ENCODE data around the gene ARFGAP2. TPM values are rescaled to one million over a fixed set of nuclear protein-coding genes. Genes with fewer than 3 reads are reported as not detected.

ARFGAP2 gene
- total and polyA plus RNA-seq, 3 donors from 2014 or later: 82.4 to 178 (median 167) TPM

Small RNA genes within 50 kb of the gene (microRNA-seq; reads per million reads assigned to microRNA genes)
- gene MIR6745 (ENCODE audit: borderline number of aligned reads in 2 of 2, borderline replicate concordance in 1 of 2): 0 to 0.69 reads per million in 2 donors

Small RNA genes within 50 kb of the gene (small RNA-seq; reads per million reads assigned to genes)
- gene MIR6745: 0 reads per million in 2 donors

Other genes with a start within 250 kb of the ARFGAP2 start
- 10 to 100 TPM; 39.0 to 44.9 TPM for gene CSTPP1, start 240.1 kb downstream of the ARFGAP2 start, total RNA-seq
- 70.0 TPM for gene CSTPP1, start 240.1 kb downstream of the ARFGAP2 start, polyA plus RNA-seq (ENCODE audit: insufficient read depth, low read depth, low replicate concordance)
- 10 to 100 TPM; 10.8 to 12.0 TPM for gene PACSIN3, start 9.6 kb upstream of the ARFGAP2 start, total RNA-seq
- 11.0 TPM for gene PACSIN3, start 9.6 kb upstream of the ARFGAP2 start, polyA plus RNA-seq (ENCODE audit: insufficient read depth, low read depth, low replicate concordance)
- gene DDB2, start 38.1 kb upstream of the ARFGAP2 start, total RNA-seq: 10 to 100 TPM; 33.6 to 34.7 TPM
- gene DDB2, start 38.1 kb upstream of the ARFGAP2 start, polyA plus RNA-seq (ENCODE audit: insufficient read depth, low read depth, low replicate concordance): 20.7 TPM
- gene ACP2, start 71.9 kb upstream of the ARFGAP2 start, total RNA-seq: 10 to 100 TPM; 61.3 to 63.7 TPM
- gene ACP2, start 71.9 kb upstream of the ARFGAP2 start, polyA plus RNA-seq (ENCODE audit: insufficient read depth, low read depth, low replicate concordance): 40.3 TPM
- gene NR1H3, start 81.1 kb upstream of the ARFGAP2 start, total RNA-seq: 10 to 100 TPM; 29.4 to 38.2 TPM
- gene NR1H3, start 81.1 kb upstream of the ARFGAP2 start, polyA plus RNA-seq (ENCODE audit: insufficient read depth, low read depth, low replicate concordance): 83.4 TPM
- gene MADD, start 93.3 kb upstream of the ARFGAP2 start, total RNA-seq: 100 to 1,000 TPM; 103 to 118 TPM
- gene MADD, start 93.3 kb upstream of the ARFGAP2 start, polyA plus RNA-seq (ENCODE audit: insufficient read depth, low read depth, low replicate concordance): 87.8 TPM
- under 1 TPM; 0.68 to 0.79 TPM for gene MYBPC3, start 175.8 kb upstream of the ARFGAP2 start, total RNA-seq
- 1.7 TPM for gene MYBPC3, start 175.8 kb upstream of the ARFGAP2 start, polyA plus RNA-seq (ENCODE audit: insufficient read depth, low read depth, low replicate concordance)
- 1 to 10 TPM; 4.6 to 7.4 TPM for gene SPI1, start 201.7 kb upstream of the ARFGAP2 start, total RNA-seq
- 16.3 TPM for gene SPI1, start 201.7 kb upstream of the ARFGAP2 start, polyA plus RNA-seq (ENCODE audit: insufficient read depth, low read depth, low replicate concordance)
- gene SLC39A13, start 231.7 kb upstream of the ARFGAP2 start, total RNA-seq: 10 to 100 TPM; 95.1 to 98.1 TPM
- 99.2 TPM for gene SLC39A13, start 231.7 kb upstream of the ARFGAP2 start, polyA plus RNA-seq (ENCODE audit: insufficient read depth, low read depth, low replicate concordance)
- gene PSMC3, start 249.6 kb upstream of the ARFGAP2 start, total RNA-seq: 100 to 1,000 TPM in 1 of 2 donors, 10 to 100 TPM in 1; 98.1 to 108 TPM
- gene PSMC3, start 249.6 kb upstream of the ARFGAP2 start, polyA plus RNA-seq (ENCODE audit: insufficient read depth, low read depth, low replicate concordance): 228 TPM

Measured in testis (tissue), 3 donors.